OCI-LY7 (cell line): ENCODE data around the gene G6PD. TPM values are rescaled to one million over a fixed set of nuclear protein-coding genes. Genes with fewer than 3 reads are reported as not detected.
"Not testable (repeated sequence)": the region's sequence is repeated elsewhere in the genome, so short reads cannot be mapped to it uniquely, and the experiment has no call there.

Experiments
- BruUV-seq: library from RNA; stranded (reverse); fragments of 400-500 nt; replicated peaks from 2 replicates; lab custom pipeline; 2021; lab: Mats Ljungman, UMichigan
- CTCF ChIA-PET: fragments of 300-600 bp; sonication (Branson Sonifier 250); formaldehyde crosslinking; loops from one replicate; lab custom pipeline; 2022; ENCODE audit warnings: antibody characterized with exemption; ENCODE audit not compliant: unreplicated experiment; lab: Charles Lee
- POLR2A ChIA-PET: fragments of 300-600 bp; sonication (Branson Sonifier 250); formaldehyde crosslinking; loops from one replicate; lab custom pipeline; 2022; ENCODE audit warnings: antibody characterized with exemption; lab: Charles Lee
- DNase-seq: peaks from one replicate; pipeline ENCODE4 v3.0.0-alpha.2; 2015; ENCODE audit warnings: low spot score
- H2AFZ ChIP-seq: fragments of 200-600 bp; sonication (generic), shearing (Covaris generic); 2 replicates; pipeline ENCODE4 v1.6.1; 2014; ENCODE audit warnings: mild to moderate bottlenecking, antibody characterized with exemption, low read length, moderate library complexity
- H3K27ac ChIP-seq: fragments of 200-600 bp; sonication (generic); 2 replicates; pipeline ENCODE4 v1.5.1; 2014; ENCODE audit warnings: mixed run types, low read depth, mild to moderate bottlenecking, moderate library complexity, low read length, inconsistent platforms; ENCODE audit not compliant: poor library complexity, severe bottlenecking
- H3K36me3 ChIP-seq: fragments of 200-600 bp; sonication (generic); 2 replicates; pipeline ENCODE4 v1.6.1; 2014; ENCODE audit warnings: mild to moderate bottlenecking, antibody characterized with exemption, low read length, moderate library complexity, mixed read lengths; ENCODE audit not compliant: insufficient read depth
- H3K4me1 ChIP-seq: fragments of 200-600 bp; sonication (generic); 2 replicates; pipeline ENCODE4 v1.5.1; 2014; ENCODE audit warnings: mild to moderate bottlenecking, low read length; ENCODE audit not compliant: insufficient read depth, poor library complexity, severe bottlenecking
- H3K4me2 ChIP-seq: fragments of 200-600 bp; sonication (generic); 2 replicates; pipeline ENCODE4 v1.6.1; 2014; ENCODE audit warnings: mild to moderate bottlenecking, low read length
- H3K4me3 ChIP-seq: fragments of 200-600 bp; sonication (generic); 2 replicates; pipeline ENCODE4 v1.5.1; 2014; ENCODE audit warnings: mild to moderate bottlenecking, low read depth, low read length; ENCODE audit not compliant: poor library complexity, severe bottlenecking
- H3K79me2 ChIP-seq: fragments of 200-600 bp; sonication (generic); 2 replicates; pipeline ENCODE4 v1.6.1; 2016; ENCODE audit warnings: low read depth, mild to moderate bottlenecking, low read length, moderate library complexity, mixed read lengths; ENCODE audit not compliant: insufficient read depth
- H3K9me2 ChIP-seq: fragments of 200-600 bp; sonication (generic); 2 replicates; pipeline ENCODE4 v1.6.1; 2016; ENCODE audit warnings: mild to moderate bottlenecking, low read length, mixed read lengths; ENCODE audit not compliant: insufficient read depth
- H3K9me3 ChIP-seq: fragments of 200-600 bp; sonication (generic); 2 replicates; pipeline ENCODE4 v1.6.1; 2014; ENCODE audit warnings: mild to moderate bottlenecking, mixed run types, low read length, mixed read lengths
- H4K20me1 ChIP-seq: fragments of 200-600 bp; sonication (generic); 2 replicates; pipeline ENCODE4 v1.6.1; 2014; ENCODE audit warnings: mild to moderate bottlenecking, antibody characterized with exemption, low read length, moderate library complexity, mixed read lengths; ENCODE audit not compliant: insufficient read depth
- intact Hi-C: fragments of 100-400 bp; cut with micrococcal nuclease; formaldehyde crosslinking; loops from one replicate; pipeline ENCODE4 v1.10.0; 2022; ENCODE audit not compliant: unreplicated experiment
- total RNA-seq, 2 experiments: library from RNA; depleted of rRNA in 1 of 2; stranded (reverse); fragments of >200 nt in 1 of 2; shearing (Covaris generic) in 1 of 2; gene quantifications; 2 replicates each; pipeline ENCODE4 v1.2.3, GENCODE V29; 2014 to 2022

G6PD gene
- total RNA-seq, 2 experiments from 2014 or later, result 21.6 to 40.9 TPM

- H3K4me1 ChIP-seq, H3K9me2 ChIP-seq, H3K27ac ChIP-seq, H3K4me3 ChIP-seq, H3K9me3 ChIP-seq, H3K4me2 ChIP-seq, H2AFZ ChIP-seq, DNase-seq, intact Hi-C loops, CTCF ChIA-PET, H3K36me3 ChIP-seq, H3K79me2 ChIP-seq, POLR2A ChIA-PET, BruUV-seq, H4K20me1 ChIP-seq: not testable (repeated sequence)
These were observed 38.0 kb upstream of the G6PD start, which contains the start of gene CTAG1A for GRCh38 chrX:154584585-154585183. TSS of gene CTAG1A (plus strand) at chrX:154585133. CDS start at chrX:154585207, 74 bp downstream.

GRCh38 chrX:154582994-154583393 lies 36.3 kb upstream of the G6PD start:
- H3K36me3 ChIP-seq, H3K4me2 ChIP-seq, CTCF ChIA-PET, H3K27ac ChIP-seq, H2AFZ ChIP-seq, H3K79me2 ChIP-seq, DNase-seq, BruUV-seq, H3K9me3 ChIP-seq, H3K4me1 ChIP-seq, H3K4me3 ChIP-seq, intact Hi-C loops, POLR2A ChIA-PET, H3K9me2 ChIP-seq, H4K20me1 ChIP-seq: not testable (repeated sequence)

GRCh38 chrX:154575076-154575475 lies 28.4 kb upstream of the G6PD start:
- BruUV-seq, CTCF ChIA-PET, DNase-seq, H3K4me2 ChIP-seq, H3K9me3 ChIP-seq, H4K20me1 ChIP-seq, H3K27ac ChIP-seq, H3K9me2 ChIP-seq, H2AFZ ChIP-seq, intact Hi-C loops, H3K4me3 ChIP-seq, H3K36me3 ChIP-seq, H3K79me2 ChIP-seq, POLR2A ChIA-PET, H3K4me1 ChIP-seq: not testable (repeated sequence)

GRCh38 chrX:154573061-154573460 lies 26.4 kb upstream of the G6PD start:
- H3K79me2 ChIP-seq, H4K20me1 ChIP-seq, H3K4me2 ChIP-seq, H3K27ac ChIP-seq, H3K4me3 ChIP-seq, H3K9me2 ChIP-seq, CTCF ChIA-PET, H2AFZ ChIP-seq, H3K4me1 ChIP-seq, BruUV-seq, intact Hi-C loops, H3K9me3 ChIP-seq, H3K36me3 ChIP-seq, POLR2A ChIA-PET, DNase-seq: not testable (repeated sequence)

- BruUV-seq, H3K4me1 ChIP-seq, H3K9me2 ChIP-seq, DNase-seq, intact Hi-C loops, POLR2A ChIA-PET, H3K9me3 ChIP-seq, H2AFZ ChIP-seq, H3K36me3 ChIP-seq, H3K4me3 ChIP-seq, H3K27ac ChIP-seq, H4K20me1 ChIP-seq, H3K79me2 ChIP-seq, H3K4me2 ChIP-seq, CTCF ChIA-PET: not testable (repeated sequence)
These were observed 23.7 kb upstream of the G6PD start for GRCh38 chrX:154570361-154570760.

- H3K9me2 ChIP-seq, CTCF ChIA-PET, H3K9me3 ChIP-seq, H2AFZ ChIP-seq, H3K4me1 ChIP-seq, H4K20me1 ChIP-seq, H3K27ac ChIP-seq, BruUV-seq, DNase-seq, H3K36me3 ChIP-seq, H3K79me2 ChIP-seq, H3K4me3 ChIP-seq, intact Hi-C loops, H3K4me2 ChIP-seq, POLR2A ChIA-PET: not testable (repeated sequence)
These were observed 15.6 kb upstream of the G6PD start for GRCh38 chrX:154562295-154562694.
